NT2/D1 (cell line): Measurements from ENCODE around the gene ZDHHC16.

Experiments
- DNase-seq: peaks from one replicate; pipeline ENCODE4 v3.0.0-alpha.2; 2011; ENCODE audit warnings: low read depth, low spot score
- H3K27me3 ChIP-seq: 2 replicates; pipeline ENCODE4 v1.6.0; 2011; ENCODE audit warnings: mild to moderate bottlenecking; ENCODE audit not compliant: insufficient read length, insufficient read depth
- H3K36me3 ChIP-seq: 2 replicates; pipeline ENCODE4 v1.6.1; 2011; ENCODE audit warnings: mild to moderate bottlenecking, low read length, mixed read lengths; ENCODE audit not compliant: insufficient read depth, insufficient read length
- H3K4me1 ChIP-seq: 2 replicates; pipeline ENCODE4 v1.5.1; 2011; ENCODE audit not compliant: insufficient read depth, insufficient read length
- H3K4me3 ChIP-seq: 2 replicates; pipeline ENCODE4 v1.5.1; 2011; ENCODE audit warnings: low read depth; ENCODE audit not compliant: insufficient read length
- H3K9ac ChIP-seq: 2 replicates; pipeline ENCODE4 v1.6.0; 2011; ENCODE audit warnings: low read depth; ENCODE audit not compliant: insufficient read length
- H3K9me3 ChIP-seq: 2 replicates; pipeline ENCODE4 v1.5.1; 2011; ENCODE audit warnings: mild to moderate bottlenecking, low read length; ENCODE audit not compliant: insufficient read depth
- SUZ12 ChIP-seq: IDR thresholded peaks from 2 replicates; pipeline ENCODE4 v1.6.1; 2011; ENCODE audit not compliant: insufficient read length, insufficient read depth; ENCODE audit errors: extremely low read depth
- YY1 ChIP-seq: IDR thresholded peaks from 2 replicates; pipeline ENCODE4 v1.6.1; 2011; ENCODE audit not compliant: insufficient read length, insufficient read depth
- ZNF274 ChIP-seq: IDR thresholded peaks from 2 replicates; pipeline ENCODE4 v1.6.1; 2011; ENCODE audit warnings: mild to moderate bottlenecking, low read depth, low read length

ZDHHC16 gene

GRCh38 chr10:97481071-97481470, 35.1 kb downstream of the ZDHHC16 start:
- Histone ChIP-seq H3K4me1 (no peaks in the 10 kb centered on the region), H3K4me3 (no peak overlapping the region), H3K27me3 (no peaks in the 10 kb centered on the region), H3K9me3 (no peaks in the 10 kb centered on the region), H3K9ac (no peak overlapping the region), H3K36me3 (peaks cover 63% of the 10 kb centered on the region)
- no peak for TF ChIP-seq ZNF274
- no peak for TF ChIP-seq YY1
- no peak for TF ChIP-seq SUZ12
- no peak for DNase-seq

GRCh38 chr10:97482381-97482780, 36.4 kb downstream of the ZDHHC16 start:
- no peak overlapping the region for H3K9ac ChIP-seq
- no peak for DNase-seq
- no peaks in the 10 kb centered on the region for H3K9me3 ChIP-seq
- no peaks in the 10 kb centered on the region for H3K27me3 ChIP-seq
- H3K4me1 ChIP-seq: no peaks in the 10 kb centered on the region
- H3K36me3 ChIP-seq: peaks cover 50% of the 10 kb centered on the region
- TF ChIP-seq ZNF274 (no peak), YY1 (no peak), SUZ12 (no peak)
- H3K4me3 ChIP-seq: no peak overlapping the region

GRCh38 chr10:97483506-97483905, 37.5 kb downstream of the ZDHHC16 start:
- DNase-seq: no peak
- no peak overlapping the region for H3K9ac ChIP-seq
- TF ChIP-seq SUZ12: no peak
- no peak for TF ChIP-seq ZNF274
- TF ChIP-seq YY1: no peak
- peaks cover 39% of the 10 kb centered on the region for H3K36me3 ChIP-seq
- H3K4me3 ChIP-seq: no peak overlapping the region
- H3K27me3 ChIP-seq: no peaks in the 10 kb centered on the region
- no peaks in the 10 kb centered on the region for H3K9me3 ChIP-seq
- H3K4me1 ChIP-seq: no peaks in the 10 kb centered on the region

- H3K9ac ChIP-seq: no peak overlapping the region
Observed at GRCh38 chr10:97483921-97484320, 37.9 kb downstream of the ZDHHC16 start.

GRCh38 chr10:97485647-97486281, 39.8 kb downstream of the ZDHHC16 start:
- no peak for DNase-seq
- no peak for TF ChIP-seq ZNF274
- TF ChIP-seq SUZ12: no peak
- no peak for TF ChIP-seq YY1
- Histone ChIP-seq H3K36me3 (peaks cover 19% of the 10 kb centered on the region), H3K9me3 (no peaks in the 10 kb centered on the region), H3K9ac (no peak overlapping the region), H3K4me3 (no peak overlapping the region), H3K27me3 (no peaks in the 10 kb centered on the region), H3K4me1 (no peaks in the 10 kb centered on the region)

More at GRCh38 chr10:97483921-97484320, 37.9 kb downstream of the ZDHHC16 start:
- Histone ChIP-seq H3K9me3 (no peaks in the 10 kb centered on the region), H3K36me3 (peaks cover 35% of the 10 kb centered on the region), H3K4me3 (no peak overlapping the region), H3K4me1 (no peaks in the 10 kb centered on the region), H3K27me3 (no peaks in the 10 kb centered on the region)
- no peak for TF ChIP-seq SUZ12
- TF ChIP-seq ZNF274: no peak
- no peak for TF ChIP-seq YY1
- DNase-seq: no peak

- peaks cover 17% of the 10 kb centered on the region for H3K36me3 ChIP-seq
- TF ChIP-seq SUZ12: no peak
- no peak for TF ChIP-seq YY1
- no peak for TF ChIP-seq ZNF274
- H3K9ac ChIP-seq: no peak overlapping the region
- no peaks in the 10 kb centered on the region for H3K9me3 ChIP-seq
- no peaks in the 10 kb centered on the region for H3K27me3 ChIP-seq
- no peaks in the 10 kb centered on the region for H3K4me1 ChIP-seq
- no peak overlapping the region for H3K4me3 ChIP-seq
- DNase-seq: no peak
Observed at GRCh38 chr10:97490592-97490991, 44.6 kb downstream of the ZDHHC16 start.

GRCh38 chr10:97494151-97494550, 48.2 kb downstream of the ZDHHC16 start:
- Histone ChIP-seq H3K4me3 (no peak overlapping the region), H3K4me1 (no peaks in the 10 kb centered on the region), H3K9me3 (no peaks in the 10 kb centered on the region), H3K9ac (no peak overlapping the region), H3K27me3 (peaks cover 1% of the 10 kb centered on the region), H3K36me3 (peaks cover 23% of the 10 kb centered on the region)
- no peak for DNase-seq
- TF ChIP-seq SUZ12: no peak
- TF ChIP-seq ZNF274: no peak
- TF ChIP-seq YY1: no peak
